WTC11 (cell line): ENCODE data around the gene FHAD1. TPM values are rescaled to one million over a fixed set of nuclear protein-coding genes. Genes with fewer than 3 reads are reported as not detected.

Experiments used
- ATAC-seq: fragments of 200-7000 bp; cut with Tn5 transposase; 2 replicates; pipeline ENCODE4 v1.10.0; 2021; ENCODE audit warnings: mild to moderate bottlenecking, moderate library complexity
- CTCF ChIA-PET: fragments of 300-600 bp; sonication (Branson Sonifier 250); formaldehyde crosslinking; loops from one replicate; lab custom pipeline; 2021; ENCODE audit warnings: antibody characterized with exemption; lab: Charles Lee
- POLR2A ChIA-PET: fragments of 350-600 bp; sonication (Branson Sonifier 250); formaldehyde crosslinking; loops from one replicate; lab custom pipeline; 2021; ENCODE audit warnings: antibody characterized with exemption; lab: Charles Lee
- DNase-seq: peaks from one replicate; pipeline ENCODE4 v3.0.0; 2021; ENCODE audit warnings: low spot score
- H3K27ac Mint-ChIP-seq: 2 replicates; pipeline ENCODE4 v1.8.0; 2021; ENCODE audit warnings: mixed read lengths
- H3K27me3 Mint-ChIP-seq: 2 replicates; pipeline ENCODE4 v1.8.0; 2021; ENCODE audit warnings: low read depth, mild to moderate bottlenecking, moderate library complexity, mixed read lengths
- H3K36me3 Mint-ChIP-seq: 2 replicates; pipeline ENCODE4 v1.8.0; 2021; ENCODE audit warnings: mixed read lengths
- H3K4me1 Mint-ChIP-seq: 2 replicates; pipeline ENCODE4 v1.8.0; 2022; ENCODE audit warnings: mixed read lengths
- H3K4me3 Mint-ChIP-seq: 2 replicates; pipeline ENCODE4 v1.8.0; 2021; ENCODE audit warnings: mild to moderate bottlenecking, moderate library complexity, mixed read lengths
- H3K9me3 Mint-ChIP-seq: 2 replicates; pipeline ENCODE4 v1.8.0; 2021; ENCODE audit warnings: mixed read lengths
- ATF1 ChIP-seq: sonication (generic); formaldehyde crosslinking; IDR thresholded peaks from 2 replicates; pipeline ENCODE4 v1.8.1; 2023; ENCODE audit warnings: mild to moderate bottlenecking, moderate library complexity, missing genetic modification reagents
- ESRRA ChIP-seq: sonication (generic); formaldehyde crosslinking; IDR thresholded peaks from 2 replicates; pipeline ENCODE4 v1.8.1; 2022; ENCODE audit warnings: mild to moderate bottlenecking, missing genetic modification reagents, borderline replicate concordance
- ETV6 ChIP-seq: sonication (generic); formaldehyde crosslinking; IDR thresholded peaks from 2 replicates; pipeline ENCODE4 v1.8.1; 2022; ENCODE audit warnings: mild to moderate bottlenecking, missing genetic modification reagents
- GTF2I ChIP-seq: fragments of 250-450 bp; sonication (Bioruptor Pico); conservative IDR thresholded peaks from 2 replicates; pipeline ENCODE4 v1.4.0; 2021; ENCODE audit warnings: mild to moderate bottlenecking
- KAT7 ChIP-seq: sonication (generic); formaldehyde crosslinking; IDR thresholded peaks from 2 replicates; pipeline ENCODE4 v1.8.1; 2023; ENCODE audit warnings: missing genetic modification reagents, mild to moderate bottlenecking, borderline replicate concordance
- NFE2L1 ChIP-seq: sonication (generic); formaldehyde crosslinking; IDR thresholded peaks from 2 replicates; pipeline ENCODE4 v1.8.1; 2023; ENCODE audit warnings: missing genetic modification reagents
- NR1H2 ChIP-seq: sonication (generic); formaldehyde crosslinking; IDR thresholded peaks from 2 replicates; pipeline ENCODE4 v1.9.0; 2021; ENCODE audit warnings: mild to moderate bottlenecking, moderate library complexity, missing genetic modification reagents
- PRRX2 ChIP-seq: fragments of 250-450 bp; sonication (Bioruptor Pico); IDR thresholded peaks from 2 replicates; pipeline ENCODE4 v1.8.0; 2021; ENCODE audit warnings: mild to moderate bottlenecking
- RELA ChIP-seq: sonication (generic); formaldehyde crosslinking; IDR thresholded peaks from 2 replicates; pipeline ENCODE4 v1.8.1; 2022; ENCODE audit warnings: missing genetic modification reagents, mild to moderate bottlenecking, borderline replicate concordance
- TCF7 ChIP-seq: sonication (generic); formaldehyde crosslinking; IDR thresholded peaks from 2 replicates; pipeline ENCODE4 v1.8.0; 2022; ENCODE audit warnings: mild to moderate bottlenecking, low read depth, missing genetic modification reagents, moderate library complexity
- TEAD4 ChIP-seq: sonication (generic); formaldehyde crosslinking; IDR thresholded peaks from 2 replicates; pipeline ENCODE4 v1.8.0; 2022; ENCODE audit warnings: mild to moderate bottlenecking, missing genetic modification reagents
- ZNF121 ChIP-seq: sonication (generic); formaldehyde crosslinking; IDR thresholded peaks from 2 replicates; pipeline ENCODE4 v1.8.0; 2023; ENCODE audit warnings: missing genetic modification reagents
- ZNF219 ChIP-seq: sonication (generic); formaldehyde crosslinking; IDR thresholded peaks from 2 replicates; pipeline ENCODE4 v1.8.0; 2023; ENCODE audit warnings: missing genetic modification reagents, mild to moderate bottlenecking, borderline replicate concordance
- ZNF317 ChIP-seq: sonication (generic); formaldehyde crosslinking; IDR thresholded peaks from 2 replicates; pipeline ENCODE4 v1.8.1; 2023; ENCODE audit warnings: low read depth, mild to moderate bottlenecking, moderate library complexity, missing genetic modification reagents, borderline replicate concordance
- total RNA-seq: library from RNA; stranded (reverse); gene quantifications from 3 replicates; pipeline ENCODE4 v1.2.3, GENCODE V29; 2021
- TF ChIP-seq, protein P1 (sequence below): fragments of 250-450 bp; sonication (Bioruptor Pico); IDR thresholded peaks from 2 replicates; pipeline ENCODE4 v1.9.0; 2021; ENCODE audit warnings: mild to moderate bottlenecking
- TF ChIP-seq, protein P2 (sequence below): sonication (generic); formaldehyde crosslinking; IDR thresholded peaks from 2 replicates; pipeline ENCODE4 v1.8.0; 2023; ENCODE audit warnings: missing genetic modification reagents
- TF ChIP-seq, protein P3 (sequence below): sonication (generic); formaldehyde crosslinking; IDR thresholded peaks from 2 replicates; pipeline ENCODE4 v1.8.1; 2023; ENCODE audit warnings: mild to moderate bottlenecking, moderate library complexity, missing genetic modification reagents
- TF ChIP-seq, protein P4 (sequence below): sonication (generic); formaldehyde crosslinking; IDR thresholded peaks from 2 replicates; pipeline ENCODE4 v1.8.1; 2022; ENCODE audit warnings: missing genetic modification reagents, borderline replicate concordance
- TF ChIP-seq, protein P5 (sequence below): sonication (generic); formaldehyde crosslinking; IDR thresholded peaks from 2 replicates; pipeline ENCODE4 v1.8.1; 2022; ENCODE audit warnings: low read depth, mild to moderate bottlenecking, moderate library complexity, missing genetic modification reagents, borderline replicate concordance
- TF ChIP-seq, protein P6 (sequence below): sonication (generic); formaldehyde crosslinking; IDR thresholded peaks from 2 replicates; pipeline ENCODE4 v1.8.0; 2022; ENCODE audit warnings: mild to moderate bottlenecking, missing genetic modification reagents
- TF ChIP-seq, protein P7 (sequence below): fragments of 250-450 bp; sonication (Bioruptor Pico); conservative IDR thresholded peaks from 2 replicates; pipeline ENCODE4 v1.9.0; 2021; ENCODE audit warnings: mild to moderate bottlenecking
- TF ChIP-seq, protein P8 (sequence below): sonication (generic); formaldehyde crosslinking; IDR thresholded peaks from 2 replicates; pipeline ENCODE4 v1.8.1; 2022; ENCODE audit warnings: mild to moderate bottlenecking, moderate library complexity, missing genetic modification reagents
- TF ChIP-seq, protein P9 (sequence below): sonication (generic); formaldehyde crosslinking; IDR thresholded peaks from 2 replicates; pipeline ENCODE4 v1.8.1; 2022; ENCODE audit warnings: low read depth, missing genetic modification reagents, borderline replicate concordance

FHAD1 gene
- total RNA-seq, 1 experiment from 2014 or later = 3.0 TPM

DNA sequence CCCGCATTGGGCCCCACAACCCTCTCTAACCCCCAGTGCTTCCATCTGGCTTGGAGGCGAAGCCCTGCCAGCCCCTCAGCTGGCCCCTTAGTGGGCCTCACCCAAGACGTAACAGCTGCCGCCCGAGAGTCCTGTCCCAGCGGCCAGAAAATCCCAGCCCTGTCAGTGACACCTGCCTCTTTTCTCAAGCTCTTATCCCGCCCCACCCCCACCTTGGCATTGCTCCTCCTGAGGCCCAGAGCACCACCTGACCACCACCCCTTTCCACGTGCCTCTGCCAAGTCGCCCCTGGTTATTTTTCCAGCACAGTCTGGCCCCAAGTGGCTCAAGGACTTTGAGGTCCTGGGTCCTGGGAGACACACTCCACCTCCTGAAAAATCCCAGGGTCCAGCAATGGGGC is 185.3 kb downstream of the FHAD1 start:
- Mint-ChIP-seq H3K36me3 (no peaks in the 10 kb centered on the region), H3K27me3 (no peaks in the 10 kb centered on the region), H3K9me3 (no peaks in the 10 kb centered on the region), H3K4me1 (peaks cover 4% of the 10 kb centered on the region; the same call in 1 of the 2 replicates), H3K27ac (no peak overlapping the region), H3K4me3 (no peak overlapping the region)
- ChIA-PET CTCF (interaction anchor here (1.0 to 5.3 kb wide), 8 partner anchors 9 to 304 kb away, joined by 3 to 118 read pairs (median 6); no protein-coding TSS in a partner anchor), POLR2A (no interaction called here)
- DNase-seq (no peak), ATAC-seq (no peak)
- TF ChIP-seq KAT7 (no peak), NFE2L1 (CRISPR knock-in tag) (no peak), TEAD4 (CRISPR knock-in tag) (no peak), PRRX2 (CRISPR knock-in tag) (no peak)
- TF ChIP-seq, protein P1, sequence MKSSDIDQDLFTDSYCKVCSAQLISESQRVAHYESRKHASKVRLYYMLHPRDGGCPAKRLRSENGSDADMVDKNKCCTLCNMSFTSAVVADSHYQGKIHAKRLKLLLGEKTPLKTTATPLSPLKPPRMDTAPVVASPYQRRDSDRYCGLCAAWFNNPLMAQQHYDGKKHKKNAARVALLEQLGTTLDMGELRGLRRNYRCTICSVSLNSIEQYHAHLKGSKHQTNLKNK (CRISPR knock-in tag) = no peak
- TF ChIP-seq, protein P2, sequence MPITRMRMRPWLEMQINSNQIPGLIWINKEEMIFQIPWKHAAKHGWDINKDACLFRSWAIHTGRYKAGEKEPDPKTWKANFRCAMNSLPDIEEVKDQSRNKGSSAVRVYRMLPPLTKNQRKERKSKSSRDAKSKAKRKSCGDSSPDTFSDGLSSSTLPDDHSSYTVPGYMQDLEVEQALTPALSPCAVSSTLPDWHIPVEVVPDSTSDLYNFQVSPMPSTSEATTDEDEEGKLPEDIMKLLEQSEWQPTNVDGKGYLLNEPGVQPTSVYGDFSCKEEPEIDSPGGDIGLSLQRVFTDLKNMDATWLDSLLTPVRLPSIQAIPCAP (CRISPR knock-in tag) = no peak
- TF ChIP-seq, protein P3, sequence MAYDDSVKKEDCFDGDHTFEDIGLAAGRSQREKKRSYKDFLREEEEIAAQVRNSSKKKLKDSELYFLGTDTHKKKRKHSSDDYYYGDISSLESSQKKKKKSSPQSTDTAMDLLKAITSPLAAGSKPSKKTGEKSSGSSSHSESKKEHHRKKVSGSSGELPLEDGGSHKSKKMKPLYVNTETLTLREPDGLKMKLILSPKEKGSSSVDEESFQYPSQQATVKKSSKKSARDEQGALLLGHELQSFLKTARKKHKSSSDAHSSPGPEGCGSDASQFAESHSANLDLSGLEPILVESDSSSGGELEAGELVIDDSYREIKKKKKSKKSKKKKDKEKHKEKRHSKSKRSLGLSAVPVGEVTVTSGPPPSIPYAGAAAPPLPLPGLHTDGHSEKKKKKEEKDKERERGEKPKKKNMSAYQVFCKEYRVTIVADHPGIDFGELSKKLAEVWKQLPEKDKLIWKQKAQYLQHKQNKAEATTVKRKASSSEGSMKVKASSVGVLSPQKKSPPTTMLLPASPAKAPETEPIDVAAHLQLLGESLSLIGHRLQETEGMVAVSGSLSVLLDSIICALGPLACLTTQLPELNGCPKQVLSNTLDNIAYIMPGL (CRISPR knock-in tag) = no peak
- TF ChIP-seq, protein P4, sequence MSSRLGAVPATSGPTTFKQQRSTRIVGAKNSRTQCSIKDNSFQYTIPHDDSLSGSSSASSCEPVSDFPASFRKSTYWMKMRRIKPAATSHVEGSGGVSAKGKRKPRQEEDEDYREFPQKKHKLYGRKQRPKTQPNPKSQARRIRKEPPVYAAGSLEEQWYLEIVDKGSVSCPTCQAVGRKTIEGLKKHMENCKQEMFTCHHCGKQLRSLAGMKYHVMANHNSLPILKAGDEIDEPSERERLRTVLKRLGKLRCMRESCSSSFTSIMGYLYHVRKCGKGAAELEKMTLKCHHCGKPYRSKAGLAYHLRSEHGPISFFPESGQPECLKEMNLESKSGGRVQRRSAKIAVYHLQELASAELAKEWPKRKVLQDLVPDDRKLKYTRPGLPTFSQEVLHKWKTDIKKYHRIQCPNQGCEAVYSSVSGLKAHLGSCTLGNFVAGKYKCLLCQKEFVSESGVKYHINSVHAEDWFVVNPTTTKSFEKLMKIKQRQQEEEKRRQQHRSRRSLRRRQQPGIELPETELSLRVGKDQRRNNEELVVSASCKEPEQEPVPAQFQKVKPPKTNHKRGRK (CRISPR knock-in tag) = no peak

DNA sequence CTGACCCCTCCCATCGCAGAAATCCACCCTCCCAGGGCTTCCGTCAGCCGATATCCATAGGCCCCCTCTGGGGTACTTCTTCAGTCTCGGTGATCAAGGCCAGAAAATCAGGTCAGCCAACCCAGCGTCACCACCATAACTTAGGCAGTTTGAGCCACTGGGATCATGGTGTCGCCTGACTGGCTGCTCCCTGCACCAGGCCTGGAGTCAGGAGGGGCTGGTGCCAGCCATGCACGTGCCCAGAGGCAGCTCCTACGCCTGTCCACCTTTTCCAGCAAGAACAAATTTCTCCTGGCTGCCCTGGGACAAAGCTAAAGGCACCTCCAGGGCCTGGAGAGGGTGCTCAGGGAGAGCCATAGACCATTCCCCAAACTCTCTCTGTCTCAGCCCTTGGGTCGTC is 186.4 kb downstream of the FHAD1 start:
- Mint-ChIP-seq H3K4me1 (peaks cover 4% of the 10 kb centered on the region; the same call in 1 of the 2 replicates), H3K9me3 (no peaks in the 10 kb centered on the region), H3K27me3 (no peaks in the 10 kb centered on the region), H3K4me3 (no peak overlapping the region), H3K27ac (no peak overlapping the region), H3K36me3 (no peaks in the 10 kb centered on the region)
- ChIA-PET POLR2A (interaction anchor here (0.5 kb wide), 1 partner anchor 40 kb away, joined by 3 read pairs; no protein-coding TSS in a partner anchor), CTCF (interaction anchor here (5.3 kb wide), 1 partner anchor 109 kb away, joined by 118 read pairs; no protein-coding TSS in a partner anchor)
- DNase-seq (no peak), ATAC-seq (no peak)
- no peak for TF ChIP-seq ZNF121 (CRISPR knock-in tag)
- TF ChIP-seq, protein P5, sequence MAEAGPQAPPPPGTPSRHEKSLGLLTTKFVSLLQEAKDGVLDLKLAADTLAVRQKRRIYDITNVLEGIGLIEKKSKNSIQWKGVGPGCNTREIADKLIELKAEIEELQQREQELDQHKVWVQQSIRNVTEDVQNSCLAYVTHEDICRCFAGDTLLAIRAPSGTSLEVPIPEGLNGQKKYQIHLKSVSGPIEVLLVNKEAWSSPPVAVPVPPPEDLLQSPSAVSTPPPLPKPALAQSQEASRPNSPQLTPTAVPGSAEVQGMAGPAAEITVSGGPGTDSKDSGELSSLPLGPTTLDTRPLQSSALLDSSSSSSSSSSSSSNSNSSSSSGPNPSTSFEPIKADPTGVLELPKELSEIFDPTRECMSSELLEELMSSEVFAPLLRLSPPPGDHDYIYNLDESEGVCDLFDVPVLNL (CRISPR knock-in tag) = no peak
- TF ChIP-seq ATF1 (CRISPR knock-in tag) = no peak
- no peak for TF ChIP-seq ZNF317 (CRISPR knock-in tag)
- TF ChIP-seq, protein P6, sequence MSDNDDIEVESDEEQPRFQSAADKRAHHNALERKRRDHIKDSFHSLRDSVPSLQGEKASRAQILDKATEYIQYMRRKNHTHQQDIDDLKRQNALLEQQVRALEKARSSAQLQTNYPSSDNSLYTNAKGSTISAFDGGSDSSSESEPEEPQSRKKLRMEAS = no peak
- no peak for TF ChIP-seq NR1H2 (CRISPR knock-in tag)
- TF ChIP-seq, protein P7, sequence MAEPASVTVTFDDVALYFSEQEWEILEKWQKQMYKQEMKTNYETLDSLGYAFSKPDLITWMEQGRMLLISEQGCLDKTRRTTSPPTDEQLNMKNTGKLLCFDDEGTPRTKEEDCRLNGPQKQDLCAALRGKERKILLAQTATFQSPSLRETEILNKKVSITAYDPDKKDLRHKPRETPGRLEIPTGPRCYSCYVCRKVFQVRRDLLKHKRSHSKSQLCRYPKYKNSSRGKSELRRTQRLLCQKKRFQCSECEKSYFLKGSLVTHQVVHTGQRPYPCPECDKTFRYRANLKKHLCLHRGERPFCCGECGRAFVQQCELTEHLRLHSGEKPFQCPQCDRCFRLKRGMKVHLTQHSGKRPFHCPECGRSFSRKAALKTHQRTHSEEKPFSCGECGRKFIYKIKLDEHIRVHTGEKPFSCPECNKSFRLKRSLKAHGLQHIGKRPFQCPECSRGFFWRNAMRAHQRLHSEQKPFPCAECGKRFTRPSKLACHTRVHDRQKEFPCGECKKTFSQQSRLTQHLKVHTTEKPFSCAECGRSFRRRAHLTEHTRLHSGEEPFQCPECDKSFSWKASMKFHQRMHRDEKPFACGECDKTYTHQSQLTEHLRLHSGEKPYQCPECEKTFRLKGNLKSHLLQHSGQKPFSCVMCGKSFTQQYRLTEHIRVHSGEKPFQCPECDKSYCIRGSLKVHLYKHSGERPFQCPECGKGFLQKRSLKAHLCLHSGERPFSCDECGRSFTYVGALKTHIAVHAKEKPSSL = no peak
- TF ChIP-seq ETV6 = no peak
- no peak for TF ChIP-seq PRRX2 (CRISPR knock-in tag)
- TF ChIP-seq, protein P8, sequence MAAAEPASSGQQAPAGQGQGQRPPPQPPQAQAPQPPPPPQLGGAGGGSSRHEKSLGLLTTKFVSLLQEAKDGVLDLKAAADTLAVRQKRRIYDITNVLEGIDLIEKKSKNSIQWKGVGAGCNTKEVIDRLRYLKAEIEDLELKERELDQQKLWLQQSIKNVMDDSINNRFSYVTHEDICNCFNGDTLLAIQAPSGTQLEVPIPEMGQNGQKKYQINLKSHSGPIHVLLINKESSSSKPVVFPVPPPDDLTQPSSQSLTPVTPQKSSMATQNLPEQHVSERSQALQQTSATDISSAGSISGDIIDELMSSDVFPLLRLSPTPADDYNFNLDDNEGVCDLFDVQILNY (CRISPR knock-in tag) = no peak
- TF ChIP-seq RELA (CRISPR knock-in tag) = no peak
- no peak for TF ChIP-seq TCF7 (CRISPR knock-in tag)
- TF ChIP-seq ZNF219 (CRISPR knock-in tag) = no peak
- no peak for TF ChIP-seq GTF2I (CRISPR knock-in tag)
- TF ChIP-seq ESRRA (CRISPR knock-in tag) = no peak
- TF ChIP-seq, protein P9, sequence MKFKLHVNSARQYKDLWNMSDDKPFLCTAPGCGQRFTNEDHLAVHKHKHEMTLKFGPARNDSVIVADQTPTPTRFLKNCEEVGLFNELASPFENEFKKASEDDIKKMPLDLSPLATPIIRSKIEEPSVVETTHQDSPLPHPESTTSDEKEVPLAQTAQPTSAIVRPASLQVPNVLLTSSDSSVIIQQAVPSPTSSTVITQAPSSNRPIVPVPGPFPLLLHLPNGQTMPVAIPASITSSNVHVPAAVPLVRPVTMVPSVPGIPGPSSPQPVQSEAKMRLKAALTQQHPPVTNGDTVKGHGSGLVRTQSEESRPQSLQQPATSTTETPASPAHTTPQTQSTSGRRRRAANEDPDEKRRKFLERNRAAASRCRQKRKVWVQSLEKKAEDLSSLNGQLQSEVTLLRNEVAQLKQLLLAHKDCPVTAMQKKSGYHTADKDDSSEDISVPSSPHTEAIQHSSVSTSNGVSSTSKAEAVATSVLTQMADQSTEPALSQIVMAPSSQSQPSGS (CRISPR knock-in tag) = no peak
